Activated gamma-delta T cell treated with anti-CD3 and anti-CD28 coated beads, Interleukin-2, amount 50 U/mL, for 16 hours (primary cell): Measurements from ENCODE around the gene NSF.
"Not testable (repeated sequence)": the region's sequence is repeated elsewhere in the genome, so short reads cannot be mapped to it uniquely, and the experiment has no call there.

Source experiments
- DNase-seq: peaks from one replicate; pipeline ENCODE4 v3.0.0-alpha.2; 2020; ENCODE audit warnings: low read depth

The NSF gene

GRCh38 chr17:46590157-46591146 lies at the start of gene NSF:
TSS of gene NSF (plus strand) at chr17:46590669. CDS start at chr17:46590776, 107 bp downstream.
- not testable (repeated sequence) for DNase-seq

GRCh38 chr17:46548607-46549006 lies 41.9 kb upstream of the NSF start:
- DNase-seq, result not testable (repeated sequence)

DNA sequence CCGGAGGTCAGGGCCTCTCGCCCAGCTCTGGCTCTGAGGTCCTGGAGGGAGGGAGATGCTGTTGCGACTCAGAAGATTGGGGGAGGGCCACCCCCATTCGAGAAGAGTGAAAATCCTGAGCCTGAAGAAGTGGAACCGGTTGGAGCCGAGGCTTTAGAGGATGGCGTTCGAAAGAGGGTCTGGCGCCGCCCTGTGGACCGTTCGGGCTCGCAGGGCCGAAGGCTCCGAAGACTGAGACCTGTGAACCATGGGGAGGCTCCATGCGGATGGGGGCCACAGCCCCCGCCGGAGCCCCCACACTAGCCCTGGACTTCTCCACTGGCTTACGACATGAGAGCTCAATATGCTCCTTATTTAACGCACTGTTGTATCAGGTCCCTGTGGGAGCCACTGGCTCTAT lies 31.3 kb upstream of the NSF start:
- not testable (repeated sequence) for DNase-seq

- not testable (repeated sequence) for DNase-seq
Measured at GRCh38 chr17:46560048-46560447, 30.4 kb upstream of the NSF start.

DNA sequence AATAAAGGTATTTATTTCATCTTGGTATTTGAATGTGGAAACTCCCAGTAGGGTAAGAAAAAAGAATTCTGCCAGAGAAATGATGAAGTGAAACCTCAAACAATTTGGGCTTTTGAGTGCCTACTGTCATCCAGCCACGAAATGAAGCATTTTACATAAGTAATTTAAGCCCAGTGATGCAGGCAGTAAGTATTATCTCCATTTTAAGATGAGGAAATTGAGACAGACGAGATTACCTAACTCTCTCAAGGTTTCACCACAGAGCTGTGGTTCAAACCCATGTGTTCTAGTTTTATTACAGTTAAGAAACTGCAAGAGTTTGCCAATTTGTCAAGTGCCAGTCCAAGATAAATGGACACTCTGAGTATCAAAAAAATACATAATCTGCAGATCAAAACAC lies 24.2 kb upstream of the NSF start:
- DNase-seq, result not testable (repeated sequence)

DNA sequence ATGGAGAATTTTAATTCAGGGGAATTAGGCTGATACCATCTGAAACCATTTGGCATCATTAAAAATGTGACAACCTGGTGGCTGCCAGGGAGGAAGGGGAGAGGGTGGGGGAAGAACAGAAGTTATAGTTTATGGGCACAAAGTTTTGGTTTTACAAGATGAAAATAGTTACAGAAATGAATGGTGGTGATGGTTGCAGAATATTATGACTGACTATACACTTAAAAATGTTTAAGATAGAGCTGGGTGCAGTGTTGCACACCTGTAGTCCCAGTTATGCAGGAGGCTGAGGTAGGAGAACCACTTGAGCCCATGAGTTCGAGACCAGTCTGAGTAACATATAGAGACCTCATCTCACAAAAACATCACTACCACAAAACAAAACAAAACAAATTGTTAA lies 23.5 kb upstream of the NSF start:
- not testable (repeated sequence) for DNase-seq

- DNase-seq, result not testable (repeated sequence)
Measured at GRCh38 chr17:46571796-46572195, 18.7 kb upstream of the NSF start.

GRCh38 chr17:46579083-46580075 lies 11.1 kb upstream of the NSF start, which contains the start of gene ARL17A:
TSS of gene ARL17A (minus strand) at chr17:46579691. CDS start at chr17:46576322, 3,369 bp downstream.
- peak; percentile 49 for DNase-seq

DNA sequence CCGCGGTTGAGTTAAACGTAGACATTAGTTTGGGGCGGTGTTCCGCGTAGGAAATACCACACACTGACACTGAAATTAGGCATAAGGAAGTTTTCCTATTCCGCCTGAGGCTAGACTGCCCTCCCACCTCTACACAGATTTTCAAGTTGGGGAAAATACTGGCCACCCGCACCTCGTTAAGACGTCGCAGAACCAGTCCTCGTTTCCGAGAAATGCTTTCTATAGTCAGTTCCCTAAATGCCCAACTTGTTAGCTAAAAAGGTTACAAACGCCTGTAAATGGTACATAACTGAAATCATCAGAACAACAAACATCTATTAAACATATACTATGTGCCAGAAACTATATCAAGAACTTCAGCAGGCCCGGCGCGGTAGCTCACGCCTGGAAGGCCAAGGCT lies 10.4 kb upstream of the NSF start:
- DNase-seq, result not testable (repeated sequence)

GRCh38 chr17:46585444-46585843 lies 5.0 kb upstream of the NSF start:
- not testable (repeated sequence) for DNase-seq

- DNase-seq, result not testable (repeated sequence)
Measured at GRCh38 chr17:46591332-46591731, 863 bp downstream of the NSF start.

DNA sequence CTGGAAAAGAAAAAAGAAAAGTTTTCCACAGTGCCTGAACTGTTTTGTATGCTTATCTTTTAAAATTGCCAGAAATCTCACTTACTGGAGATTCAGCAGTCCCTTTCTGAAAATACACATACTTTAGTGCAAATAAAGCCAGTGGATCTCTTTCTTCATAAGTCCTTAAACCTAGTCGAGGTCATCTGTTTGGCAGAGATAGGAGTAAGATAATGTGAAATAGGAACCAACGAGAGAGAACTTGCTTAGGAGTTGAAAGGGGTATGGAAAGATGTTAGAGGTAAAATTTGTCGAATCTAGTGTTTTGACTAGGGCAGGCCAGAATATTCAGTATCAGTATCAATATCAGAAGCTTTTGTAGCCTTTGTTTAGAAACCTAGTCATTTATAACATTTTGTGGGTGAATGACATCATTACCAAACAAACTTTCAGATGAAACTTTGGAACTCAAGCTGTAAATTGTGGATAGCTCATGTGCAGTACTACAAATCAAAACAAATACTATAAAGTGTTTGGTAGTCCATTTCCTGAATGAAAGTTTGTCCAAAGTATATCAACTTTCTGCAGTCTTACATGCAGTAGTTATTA lies 8.0 kb downstream of the NSF start:
- not testable (repeated sequence) for DNase-seq

DNA sequence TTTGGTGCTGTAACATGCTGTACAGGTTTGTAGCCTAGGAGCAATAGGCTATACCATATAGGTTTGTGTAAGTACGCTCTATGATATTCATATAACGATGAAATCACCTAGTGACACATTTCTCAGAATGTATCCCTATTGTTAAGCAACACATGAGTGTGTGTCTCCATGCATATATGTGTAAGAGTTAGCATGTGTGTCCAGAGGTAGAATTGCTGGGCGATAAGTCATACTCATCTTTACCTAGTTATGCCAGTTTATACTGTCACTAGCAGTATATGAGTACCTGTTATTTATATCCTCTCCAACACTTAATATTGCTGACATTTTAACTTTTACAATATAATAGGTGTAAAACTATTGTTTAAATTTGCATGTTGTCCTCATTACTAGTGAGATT lies 10.3 kb downstream of the NSF start:
- not testable (repeated sequence) for DNase-seq

GRCh38 chr17:46603125-46603524 lies 12.7 kb downstream of the NSF start:
- DNase-seq, result not testable (repeated sequence)

DNA sequence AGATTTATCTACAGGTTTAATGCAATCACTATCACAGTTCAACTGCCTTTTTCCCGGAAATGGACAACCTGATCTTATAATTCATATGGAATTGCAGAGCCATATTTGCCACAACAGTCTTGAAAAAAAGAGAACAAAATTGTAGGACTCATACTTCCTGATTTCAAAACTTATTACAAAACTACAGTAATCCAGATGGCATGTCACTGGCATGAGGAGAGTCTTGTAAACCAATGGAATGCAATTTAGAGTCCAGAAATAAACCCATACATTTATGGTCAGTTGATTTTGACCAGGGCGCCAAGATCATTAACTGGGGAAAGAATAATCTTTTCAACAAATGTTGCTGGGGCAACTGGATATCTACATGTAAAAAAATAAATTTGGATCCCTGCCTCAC lies 20.8 kb downstream of the NSF start:
- DNase-seq, result not testable (repeated sequence)

GRCh38 chr17:46613876-46614275 lies 23.4 kb downstream of the NSF start:
- DNase-seq, result not testable (repeated sequence)

- not testable (repeated sequence) for DNase-seq
Measured at GRCh38 chr17:46617121-46617520, 26.7 kb downstream of the NSF start.

- DNase-seq, result not testable (repeated sequence)
Measured at GRCh38 chr17:46618975-46619374, 28.5 kb downstream of the NSF start.

GRCh38 chr17:46623790-46624189 lies 33.3 kb downstream of the NSF start:
- DNase-seq, result not testable (repeated sequence)

GRCh38 chr17:46624726-46625125 lies 34.3 kb downstream of the NSF start:
- DNase-seq, result not testable (repeated sequence)

DNA sequence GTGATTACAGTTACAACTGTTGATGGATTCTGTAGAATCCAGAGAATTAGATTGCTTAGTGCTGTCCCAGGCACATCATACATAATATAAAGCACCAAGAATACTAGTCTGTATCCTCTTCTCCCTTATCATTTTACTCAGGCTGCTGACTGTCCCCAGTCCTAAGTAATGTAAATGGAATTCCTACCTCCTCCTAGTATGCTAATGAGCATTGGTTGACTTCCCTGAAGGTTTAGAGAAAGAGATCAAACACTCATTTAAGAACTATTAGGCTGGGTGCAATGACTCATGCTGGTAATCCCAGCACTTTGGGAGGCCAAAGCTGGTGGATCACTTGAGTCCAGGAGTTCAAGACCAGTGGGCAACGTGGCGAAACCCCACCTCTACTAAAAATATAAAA lies 37.0 kb downstream of the NSF start:
- not testable (repeated sequence) for DNase-seq
